HT1080 (cell line): ENCODE data around the gene CDC42BPA. TPM values are rescaled to one million over a fixed set of nuclear protein-coding genes. Genes with fewer than 3 reads are reported as not detected.
"Not testable (repeated sequence)": the region's sequence is repeated elsewhere in the genome, so short reads cannot be mapped to it uniquely, and the experiment has no call there.

ENCODE experiments used
- DNase-seq: peaks from one replicate; pipeline ENCODE4 v3.0.0-alpha.2; 2015; ENCODE audit warnings: low read depth
- total RNA-seq: library from RNA; depleted of rRNA; stranded (reverse); fragments of >200 nt; shearing (Covaris generic); gene quantifications from 2 replicates; pipeline ENCODE4 v1.2.3, GENCODE V29; 2014

The CDC42BPA gene
- total RNA-seq, 1 experiment from 2014 or later, result 14.2 TPM

GRCh38 chr1:227336136-227336535, 17.8 kb upstream of the CDC42BPA start:
- not testable (repeated sequence) for DNase-seq

GRCh38 chr1:227335242-227336020, 17.1 kb upstream of the CDC42BPA start:
- DNase-seq, result no peak

- DNase-seq, result peak; percentile 90
Observed at GRCh38 chr1:227333423-227333822, 15.1 kb upstream of the CDC42BPA start.

- no peak for DNase-seq
Observed at GRCh38 chr1:227330279-227331076, 12.2 kb upstream of the CDC42BPA start.

GRCh38 chr1:227328405-227329019, 10.2 kb upstream of the CDC42BPA start:
- DNase-seq, result no peak

- DNase-seq, result no peak
Observed at GRCh38 chr1:227325156-227325555, 6.9 kb upstream of the CDC42BPA start.

- no peak for DNase-seq
Observed at GRCh38 chr1:227323967-227324268, 5.6 kb upstream of the CDC42BPA start.

GRCh38 chr1:227323171-227323966, 5.1 kb upstream of the CDC42BPA start:
- DNase-seq, result no peak

GRCh38 chr1:227322376-227322775, 4.1 kb upstream of the CDC42BPA start:
- DNase-seq, result no peak

GRCh38 chr1:227321035-227321434, 2.7 kb upstream of the CDC42BPA start:
- DNase-seq, result no peak

- DNase-seq, result no peak
Observed at GRCh38 chr1:227320476-227320875, 2.2 kb upstream of the CDC42BPA start.

- DNase-seq, result no peak
Observed at GRCh38 chr1:227318853-227319607, 738 bp upstream of the CDC42BPA start.

- DNase-seq, result peak; percentile 69
Observed at GRCh38 chr1:227317523-227318015, 723 bp downstream of the CDC42BPA start.

- peak; percentile 32 for DNase-seq
Observed at GRCh38 chr1:227317011-227317451, 1.3 kb downstream of the CDC42BPA start.

- no peak for DNase-seq
Observed at GRCh38 chr1:227316456-227316855, 1.8 kb downstream of the CDC42BPA start.

GRCh38 chr1:227315629-227316346, 2.5 kb downstream of the CDC42BPA start:
- peak; percentile 46 for DNase-seq

GRCh38 chr1:227314014-227314848, 4.1 kb downstream of the CDC42BPA start:
- no peak for DNase-seq

GRCh38 chr1:227312361-227313025, 5.8 kb downstream of the CDC42BPA start:
- no peak for DNase-seq
